LNCAP (cell line): ENCODE results near the gene ZNF609.

Experiments used
- CTCF ChIP-seq: fragments of 450-650 bp; IDR thresholded peaks from 2 replicates; pipeline ENCODE4 v1.5.1; 2017; ENCODE audit warnings: mild to moderate bottlenecking

The ZNF609 gene

DNA sequence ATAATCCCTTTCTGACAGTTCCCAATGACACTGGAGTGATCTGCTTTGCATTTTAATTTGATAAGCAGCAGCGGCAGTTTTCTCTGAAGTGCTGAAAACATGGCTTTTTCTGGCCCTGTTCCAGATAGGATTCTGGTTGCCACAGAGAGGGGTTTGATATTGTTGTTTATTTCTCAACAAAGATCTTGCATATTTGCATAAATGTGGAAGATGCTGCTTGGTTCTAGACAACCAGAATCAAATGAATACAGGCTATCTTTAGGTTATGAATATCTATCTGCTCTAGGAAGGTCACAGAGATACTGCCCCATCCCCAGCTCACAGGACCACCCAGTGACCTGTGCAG, 137.1 kb downstream of the ZNF609 start:
- no peak for TF ChIP-seq CTCF

DNA sequence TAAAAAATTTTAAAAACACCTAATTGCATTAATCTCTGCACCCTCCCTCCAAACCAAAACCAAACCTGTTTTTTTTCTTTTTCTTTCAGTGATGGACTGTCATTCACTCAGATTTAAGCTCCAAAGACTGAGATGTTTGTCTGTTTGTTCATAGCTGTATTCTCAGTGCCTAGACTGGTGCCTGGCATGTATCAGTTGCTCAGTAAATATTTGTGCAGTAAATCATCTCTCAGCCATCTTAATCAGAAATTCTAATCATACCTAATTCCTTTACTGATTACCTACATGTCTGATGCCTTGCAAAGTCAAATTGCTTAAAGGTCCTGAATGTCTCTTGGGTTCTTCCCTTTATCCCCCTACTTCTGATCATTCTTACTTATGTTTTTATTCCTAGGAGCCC, 138.8 kb downstream of the ZNF609 start:
- no peak for TF ChIP-seq CTCF

- TF ChIP-seq CTCF = no peak
Observed at GRCh38 chr15:64599716-64600115, 139.3 kb downstream of the ZNF609 start.

- TF ChIP-seq CTCF = no peak
Observed at GRCh38 chr15:64600794-64601193, 140.4 kb downstream of the ZNF609 start.

- TF ChIP-seq CTCF = no peak
Observed at GRCh38 chr15:64604319-64604718, 143.9 kb downstream of the ZNF609 start.

DNA sequence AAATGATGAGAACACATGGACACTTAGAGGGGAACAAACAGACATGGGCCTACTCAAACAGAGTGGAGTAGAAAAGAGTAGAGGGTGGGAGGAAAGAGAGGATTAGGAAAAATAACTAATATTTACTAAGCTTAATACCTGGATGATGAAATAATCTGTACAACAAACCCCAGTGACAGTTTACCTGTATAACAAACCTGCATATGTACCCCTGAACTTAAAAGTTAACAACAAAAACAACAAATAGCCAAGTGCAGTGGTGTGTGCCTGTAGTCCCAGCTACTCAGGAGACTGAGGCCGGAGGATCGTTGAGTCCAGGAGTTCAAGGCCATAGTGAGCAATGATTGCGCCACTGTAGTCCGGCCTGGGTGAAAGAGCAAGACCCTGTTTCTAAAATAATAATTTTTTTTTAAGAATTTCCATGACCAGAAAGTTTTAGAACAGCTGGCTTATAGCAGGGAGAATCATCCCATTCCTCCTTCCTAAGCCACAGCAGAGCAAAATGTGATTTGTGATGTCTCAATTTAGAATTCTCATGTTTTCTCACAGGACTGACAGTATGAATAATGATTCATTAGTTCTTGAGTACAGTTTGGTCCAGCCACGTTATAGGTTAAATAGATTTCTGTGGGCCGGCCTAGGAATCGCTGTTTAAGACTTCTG, 150.0 kb downstream of the ZNF609 start:
- TF ChIP-seq CTCF = no peak

- no peak for TF ChIP-seq CTCF
Observed at GRCh38 chr15:64611085-64611725, 150.8 kb downstream of the ZNF609 start.
